IMR-90 (cell line): ENCODE results near the gene REPS1. TPM values are rescaled to one million over a fixed set of nuclear protein-coding genes. Genes with fewer than 3 reads are reported as not detected.

Source experiments
- ATAC-seq: fragments of 200-7000 bp; cut with Tn5 transposase; 2 replicates; pipeline ENCODE4 v1.9.1; 2020; ENCODE audit warnings: low read depth, mild to moderate bottlenecking, moderate library complexity
- BruUV-seq: library from RNA; stranded (reverse); fragments of 400-500 nt; replicated peaks from 2 replicates; lab custom pipeline; 2021; lab: Mats Ljungman, UMichigan
- CTCF ChIA-PET: fragments of 300-600 bp; formaldehyde crosslinking; extraction: SDS; loops from one replicate; lab custom pipeline; 2021; ENCODE audit warnings: antibody characterized with exemption; lab: Yijun Ruan, JAX
- POLR2A ChIA-PET: fragments of 300-600 bp; sonication (Branson Sonifier 250); formaldehyde crosslinking; loops from one replicate; lab custom pipeline; 2022; ENCODE audit warnings: antibody characterized with exemption; ENCODE audit not compliant: unreplicated experiment; lab: Charles Lee
- DNase-seq: peaks from one replicate; pipeline ENCODE4 v3.0.0; 2013
- H2AFZ ChIP-seq: replicated peaks from 2 replicates; pipeline ENCODE3; 2013; ENCODE audit warnings: low read length, mild to moderate bottlenecking; ENCODE audit not compliant: poor library complexity
- H2AK5ac ChIP-seq: 2 replicates; pipeline ENCODE4 v1.6.1; 2013; ENCODE audit warnings: low read depth, low read length, inconsistent platforms
- H2AK9ac ChIP-seq: replicated peaks from 2 replicates; pipeline ENCODE3; 2013; ENCODE audit warnings: mild to moderate bottlenecking, low read depth, low read length, moderate library complexity; ENCODE audit not compliant: poor library complexity
- H2BK120ac ChIP-seq: 2 replicates; pipeline ENCODE4 v1.6.1; 2013; ENCODE audit warnings: low read depth, low read length, inconsistent platforms
- H2BK15ac ChIP-seq: 3 replicates; pipeline ENCODE4 v1.6.1; 2013; ENCODE audit warnings: low read depth, low read length, inconsistent platforms
- H2BK20ac ChIP-seq: 2 replicates; pipeline ENCODE4 v1.6.1; 2013; ENCODE audit warnings: low read depth, mild to moderate bottlenecking, inconsistent platforms, low read length, moderate library complexity
- H2BK5ac ChIP-seq: 2 replicates; pipeline ENCODE4 v1.6.1; 2013; ENCODE audit warnings: mild to moderate bottlenecking, low read depth, low read length, inconsistent platforms; ENCODE audit not compliant: poor library complexity, severe bottlenecking
- H3K14ac ChIP-seq: replicated peaks from 2 replicates; pipeline ENCODE4 v1.6.1; 2013; ENCODE audit warnings: low read depth, low read length, inconsistent platforms
- H3K18ac ChIP-seq: 2 replicates; pipeline ENCODE4 v1.6.1; 2013; ENCODE audit warnings: low read depth, low read length, control low read depth
- H3K23ac ChIP-seq: 2 replicates; pipeline ENCODE4 v1.6.1; 2013; ENCODE audit warnings: low read depth, low read length, inconsistent platforms
- H3K27ac ChIP-seq: 2 replicates; pipeline ENCODE4 v1.5.1; 2013; ENCODE audit warnings: mild to moderate bottlenecking, control low read depth, low read length; ENCODE audit not compliant: insufficient read depth
- H3K27me3 ChIP-seq: 2 replicates; pipeline ENCODE4 v1.6.1; 2013; ENCODE audit warnings: low read length; ENCODE audit not compliant: control insufficient read depth, insufficient read depth
- H3K36me3 ChIP-seq: 2 replicates; pipeline ENCODE4 v1.6.1; 2013; ENCODE audit warnings: low read length, mixed read lengths; ENCODE audit not compliant: control insufficient read depth, insufficient read depth
- H3K4ac ChIP-seq: 2 replicates; pipeline ENCODE4 v1.6.1; 2013; ENCODE audit warnings: low read depth, low read length, inconsistent platforms
- H3K4me1 ChIP-seq: 2 replicates; pipeline ENCODE4 v1.6.1; 2013; ENCODE audit warnings: low read length, mixed read lengths; ENCODE audit not compliant: control insufficient read depth, insufficient read depth
- H3K4me2 ChIP-seq: 2 replicates; pipeline ENCODE4 v1.6.1; 2013; ENCODE audit warnings: low read depth, mild to moderate bottlenecking, control low read depth, low read length, moderate library complexity
- H3K4me3 ChIP-seq: 2 replicates; pipeline ENCODE4 v1.5.1; 2013; ENCODE audit warnings: low read depth, mild to moderate bottlenecking, control low read depth, low read length, moderate library complexity; ENCODE audit not compliant: insufficient read depth
- H3K56ac ChIP-seq: 2 replicates; pipeline ENCODE4 v1.6.1; 2013; ENCODE audit warnings: low read length, inconsistent platforms; ENCODE audit not compliant: insufficient read depth; ENCODE audit errors: extremely low read depth
- H3K79me1 ChIP-seq, 2 experiments: 2 replicates each; pipeline ENCODE4 v1.6.1; 2013; ENCODE audit warnings: low read length in 2 of 2, inconsistent platforms in 1 of 2, low read depth in 1 of 2
- H3K9ac ChIP-seq: 2 replicates; pipeline ENCODE4 v1.6.1; 2013; ENCODE audit warnings: low read depth, low read length, control low read depth
- H3K9me1 ChIP-seq: 2 replicates; pipeline ENCODE4 v1.6.1; 2013; ENCODE audit warnings: low read length, inconsistent platforms; ENCODE audit not compliant: insufficient read depth
- H3K9me3 ChIP-seq: 2 replicates; pipeline ENCODE4 v1.6.1; 2013; ENCODE audit warnings: low read length; ENCODE audit not compliant: control insufficient read depth, insufficient read depth
- H4K20me1 ChIP-seq: 2 replicates; pipeline ENCODE4 v1.6.1; 2013; ENCODE audit warnings: low read length, inconsistent platforms; ENCODE audit not compliant: insufficient read depth
- H4K5ac ChIP-seq: 2 replicates; pipeline ENCODE4 v1.6.1; 2013; ENCODE audit warnings: mild to moderate bottlenecking, low read depth, low read length, control low read depth
- H4K8ac ChIP-seq, 2 experiments: 2 replicates each; pipeline ENCODE4 v1.6.1; 2013; ENCODE audit warnings: low read depth in 2 of 2, low read length in 2 of 2, control low read depth in 1 of 2, inconsistent platforms in 1 of 2
- H4K91ac ChIP-seq: 2 replicates; pipeline ENCODE4 v1.6.1; 2013; ENCODE audit warnings: low read depth, low read length, inconsistent platforms; ENCODE audit not compliant: insufficient read depth
- CEBPB ChIP-seq: IDR thresholded peaks from 2 replicates; pipeline ENCODE4 v1.6.1; 2012; ENCODE audit warnings: low read depth, low read length, improper control_type of control experiment
- CHD1 ChIP-seq: IDR thresholded peaks from 2 replicates; pipeline ENCODE4 v1.6.1; 2012; ENCODE audit warnings: low read depth, low read length, improper control_type of control experiment
- FOS ChIP-seq: fragments of 150-350 bp; IDR thresholded peaks from 2 replicates; pipeline ENCODE4 v1.6.1; 2016; ENCODE audit warnings: low read depth, low read length
- MAFK ChIP-seq: IDR thresholded peaks from 2 replicates; pipeline ENCODE4 v1.6.1; 2012; ENCODE audit warnings: low read depth, low read length, improper control_type of control experiment
- MAZ ChIP-seq: IDR thresholded peaks from 2 replicates; pipeline ENCODE4 v1.6.1; 2012; ENCODE audit warnings: low read depth, mild to moderate bottlenecking, low read length, improper control_type of control experiment, moderate library complexity, borderline replicate concordance
- NFE2L2 ChIP-seq: fragments of 150-350 bp; IDR thresholded peaks from 2 replicates; pipeline ENCODE4 v1.6.1; 2016; ENCODE audit warnings: low read depth, mild to moderate bottlenecking, low read length
- RAD21 ChIP-seq: IDR thresholded peaks from 2 replicates; pipeline ENCODE4 v1.6.1; 2012; ENCODE audit warnings: low read length, improper control_type of control experiment
- RCOR1 ChIP-seq: IDR thresholded peaks from 2 replicates; pipeline ENCODE4 v1.6.1; 2012; ENCODE audit warnings: mild to moderate bottlenecking, low read length, improper control_type of control experiment; ENCODE audit not compliant: insufficient replicate concordance
- RFX5 ChIP-seq: IDR thresholded peaks from 2 replicates; pipeline ENCODE4 v1.8.0; 2012; ENCODE audit warnings: low read depth, mild to moderate bottlenecking, low read length, moderate library complexity
- WGBS, 2 experiments: methylation state at CpG; one replicate each; pipeline versions ENCODE4 v1.1.5 to v1.1.7; 2013; ENCODE audit warnings: missing lambda C conversion rate in 2 of 2; ENCODE audit not compliant: insufficient read length in 1 of 2; ENCODE audit errors: extremely low coverage in 2 of 2; 5-methylcytosine and 5-hydroxymethylcytosine counted together
- dilution Hi-C: fragments of 300-500 bp; cut with HindIII; formaldehyde crosslinking; loops from one replicate; pipeline ENCODE4 v1.14.3; 2018; ENCODE audit warnings: low sequenced_read_pairs; ENCODE audit not compliant: unreplicated experiment
- in situ Hi-C: fragments of 300-500 bp; cut with MboI; formaldehyde crosslinking; loops from 3 replicates; pipeline ENCODE4 v1.14.3; 2019; ENCODE audit warnings: low sequenced_read_pairs, inconsistent platforms, mixed read lengths
- intact Hi-C: fragments of 100-400 bp; cut with micrococcal nuclease; formaldehyde crosslinking; loops from 2 replicates; pipeline ENCODE4 v1.10.0; 2022
- polyA plus RNA-seq, 3 experiments: library from polyadenylated mRNA; depleted of rRNA; stranded (reverse); fragments of >200 nt; gene quantifications; 2 replicates each; pipeline ENCODE4 v1.2.3, GENCODE V29; 2012; ENCODE audit warnings: low replicate concordance in 1 of 3
- total RNA-seq: library from RNA; depleted of rRNA; stranded (reverse); fragments of >200 nt; gene quantifications from 2 replicates; pipeline ENCODE4 v1.2.3, GENCODE V29; 2012
- TF ChIP-seq, protein P1 (sequence below): conservative IDR thresholded peaks from 2 replicates; pipeline ENCODE4 v1.5.1; 2012; ENCODE audit warnings: mild to moderate bottlenecking, low read depth, low read length, improper control_type of control experiment
- TF ChIP-seq, protein P2 (sequence below): fragments of 150-350 bp; IDR thresholded peaks from 2 replicates; pipeline ENCODE4 v1.6.1; 2016; ENCODE audit warnings: low read depth, mild to moderate bottlenecking, low read length, moderate library complexity, borderline replicate concordance
- TF ChIP-seq, protein P3 (sequence below): fragments of 150-350 bp; IDR thresholded peaks from 2 replicates; pipeline ENCODE4 v1.6.1; 2017; ENCODE audit warnings: mild to moderate bottlenecking, antibody characterized with exemption, low read length, low read depth

Gene REPS1
- total and polyA plus RNA-seq, 2 of the 4 experiments (the other 2 are of a cell fraction): 21.9 to 24.2 TPM

DNA sequence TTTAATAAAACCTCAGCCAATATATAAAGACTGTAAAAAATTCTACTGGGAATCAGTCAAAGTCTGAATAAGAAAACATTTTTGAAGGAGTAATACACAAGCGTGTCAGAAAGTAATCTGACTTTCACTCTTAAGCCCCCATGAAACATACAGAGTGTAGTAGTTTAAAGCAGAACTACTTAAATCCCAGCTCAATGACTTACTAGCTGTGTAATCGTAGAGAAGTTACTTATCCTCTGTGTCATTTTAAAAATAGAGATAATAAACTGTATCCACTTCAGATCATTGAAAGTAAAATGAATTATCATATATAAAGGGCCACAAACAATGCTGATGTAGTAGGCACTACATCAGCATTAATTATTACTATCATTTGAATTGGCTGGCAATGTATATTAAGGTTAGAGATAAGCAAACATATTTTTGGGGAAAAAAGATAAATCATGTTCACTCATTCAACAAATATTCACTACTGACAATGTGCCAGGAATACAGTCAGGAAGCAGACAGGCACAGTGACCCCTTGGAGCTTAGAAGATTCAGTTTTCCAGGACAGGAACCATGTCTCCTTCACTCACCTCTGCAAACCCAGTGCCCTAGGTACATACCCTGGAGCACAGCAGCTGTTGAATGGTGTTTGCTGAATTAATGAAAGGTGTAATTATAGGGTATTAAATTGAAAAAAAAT is 14.4 kb downstream of the REPS1 start:
- dilution Hi-C loops: no loop called here
- intact Hi-C loops: no loop called here
- Histone ChIP-seq H3K4me1 (peaks cover 9% of the 10 kb centered on the region), H2BK15ac (no peak overlapping the region), H3K9me1 (peaks cover 8% of the 10 kb centered on the region), H4K20me1 (no peaks in the 10 kb centered on the region), H4K91ac (no peak overlapping the region), H2AK9ac (no peak overlapping the region), H2BK20ac (0 out of 2 replicates have a peak overlapping the region, but pooled peaks have one; percentile 6), H3K23ac (no peak overlapping the region), H2BK120ac (no peak overlapping the region), H3K18ac (no peak overlapping the region), H3K4ac (no peak overlapping the region), H3K4me2 (peak overlapping the region; percentile 20; the same call in 1 of the 2 replicates), H3K9me3 (no peaks in the 10 kb centered on the region), H3K56ac (no peak overlapping the region), H2BK5ac (peak overlapping the region; percentile 43), H3K27me3 (no peaks in the 10 kb centered on the region), H2AFZ (no peak overlapping the region), H3K79me1 (peaks cover 22 to 58% of the 10 kb centered on the region in 2 experiments), H2AK5ac (no peak overlapping the region), H3K14ac (no peak overlapping the region), H4K8ac (no peak overlapping the region), H3K36me3 (no peaks in the 10 kb centered on the region), H4K5ac (no peak overlapping the region), H3K9ac (no peak overlapping the region), H3K27ac (no peak overlapping the region), H3K4me3 (no peak overlapping the region)
- no TSS peak for BruUV-seq
- DNase-seq: peak; percentile 67
- no CpG with 5 or more reads among the region's 2 CpGs for WGBS, 2 experiments
- in situ Hi-C loops: no loop called here
- POLR2A ChIA-PET: no interaction called here
- CTCF ChIA-PET: interaction anchor here (1.2 kb wide), 1 partner anchor 16 kb away, joined by 3 read pairs; no protein-coding TSS in a partner anchor
- peak; percentile 37 for ATAC-seq
- TF ChIP-seq CEBPB (no peak), RFX5 (no peak), FOS (no peak), MAFK (no peak), RAD21 (no peak), CHD1 (no peak), RCOR1 (no peak), MAZ (no peak), NFE2L2 (no peak)
- TF ChIP-seq, protein P1, sequence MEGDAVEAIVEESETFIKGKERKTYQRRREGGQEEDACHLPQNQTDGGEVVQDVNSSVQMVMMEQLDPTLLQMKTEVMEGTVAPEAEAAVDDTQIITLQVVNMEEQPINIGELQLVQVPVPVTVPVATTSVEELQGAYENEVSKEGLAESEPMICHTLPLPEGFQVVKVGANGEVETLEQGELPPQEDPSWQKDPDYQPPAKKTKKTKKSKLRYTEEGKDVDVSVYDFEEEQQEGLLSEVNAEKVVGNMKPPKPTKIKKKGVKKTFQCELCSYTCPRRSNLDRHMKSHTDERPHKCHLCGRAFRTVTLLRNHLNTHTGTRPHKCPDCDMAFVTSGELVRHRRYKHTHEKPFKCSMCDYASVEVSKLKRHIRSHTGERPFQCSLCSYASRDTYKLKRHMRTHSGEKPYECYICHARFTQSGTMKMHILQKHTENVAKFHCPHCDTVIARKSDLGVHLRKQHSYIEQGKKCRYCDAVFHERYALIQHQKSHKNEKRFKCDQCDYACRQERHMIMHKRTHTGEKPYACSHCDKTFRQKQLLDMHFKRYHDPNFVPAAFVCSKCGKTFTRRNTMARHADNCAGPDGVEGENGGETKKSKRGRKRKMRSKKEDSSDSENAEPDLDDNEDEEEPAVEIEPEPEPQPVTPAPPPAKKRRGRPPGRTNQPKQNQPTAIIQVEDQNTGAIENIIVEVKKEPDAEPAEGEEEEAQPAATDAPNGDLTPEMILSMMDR: no peak
- TF ChIP-seq, protein P2, sequence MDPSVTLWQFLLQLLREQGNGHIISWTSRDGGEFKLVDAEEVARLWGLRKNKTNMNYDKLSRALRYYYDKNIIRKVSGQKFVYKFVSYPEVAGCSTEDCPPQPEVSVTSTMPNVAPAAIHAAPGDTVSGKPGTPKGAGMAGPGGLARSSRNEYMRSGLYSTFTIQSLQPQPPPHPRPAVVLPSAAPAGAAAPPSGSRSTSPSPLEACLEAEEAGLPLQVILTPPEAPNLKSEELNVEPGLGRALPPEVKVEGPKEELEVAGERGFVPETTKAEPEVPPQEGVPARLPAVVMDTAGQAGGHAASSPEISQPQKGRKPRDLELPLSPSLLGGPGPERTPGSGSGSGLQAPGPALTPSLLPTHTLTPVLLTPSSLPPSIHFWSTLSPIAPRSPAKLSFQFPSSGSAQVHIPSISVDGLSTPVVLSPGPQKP: no peak
- TF ChIP-seq, protein P3, sequence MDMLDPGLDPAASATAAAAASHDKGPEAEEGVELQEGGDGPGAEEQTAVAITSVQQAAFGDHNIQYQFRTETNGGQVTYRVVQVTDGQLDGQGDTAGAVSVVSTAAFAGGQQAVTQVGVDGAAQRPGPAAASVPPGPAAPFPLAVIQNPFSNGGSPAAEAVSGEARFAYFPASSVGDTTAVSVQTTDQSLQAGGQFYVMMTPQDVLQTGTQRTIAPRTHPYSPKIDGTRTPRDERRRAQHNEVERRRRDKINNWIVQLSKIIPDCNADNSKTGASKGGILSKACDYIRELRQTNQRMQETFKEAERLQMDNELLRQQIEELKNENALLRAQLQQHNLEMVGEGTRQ: no peak
